Measurements from ENCODE around the gene MAGIX. TPM values are rescaled to one million over a fixed set of nuclear protein-coding genes. Genes with fewer than 3 reads are reported as not detected.

MAGIX gene
- total RNA-seq, 1 experiment from 2014 or later, result 7.6 TPM

DNA sequence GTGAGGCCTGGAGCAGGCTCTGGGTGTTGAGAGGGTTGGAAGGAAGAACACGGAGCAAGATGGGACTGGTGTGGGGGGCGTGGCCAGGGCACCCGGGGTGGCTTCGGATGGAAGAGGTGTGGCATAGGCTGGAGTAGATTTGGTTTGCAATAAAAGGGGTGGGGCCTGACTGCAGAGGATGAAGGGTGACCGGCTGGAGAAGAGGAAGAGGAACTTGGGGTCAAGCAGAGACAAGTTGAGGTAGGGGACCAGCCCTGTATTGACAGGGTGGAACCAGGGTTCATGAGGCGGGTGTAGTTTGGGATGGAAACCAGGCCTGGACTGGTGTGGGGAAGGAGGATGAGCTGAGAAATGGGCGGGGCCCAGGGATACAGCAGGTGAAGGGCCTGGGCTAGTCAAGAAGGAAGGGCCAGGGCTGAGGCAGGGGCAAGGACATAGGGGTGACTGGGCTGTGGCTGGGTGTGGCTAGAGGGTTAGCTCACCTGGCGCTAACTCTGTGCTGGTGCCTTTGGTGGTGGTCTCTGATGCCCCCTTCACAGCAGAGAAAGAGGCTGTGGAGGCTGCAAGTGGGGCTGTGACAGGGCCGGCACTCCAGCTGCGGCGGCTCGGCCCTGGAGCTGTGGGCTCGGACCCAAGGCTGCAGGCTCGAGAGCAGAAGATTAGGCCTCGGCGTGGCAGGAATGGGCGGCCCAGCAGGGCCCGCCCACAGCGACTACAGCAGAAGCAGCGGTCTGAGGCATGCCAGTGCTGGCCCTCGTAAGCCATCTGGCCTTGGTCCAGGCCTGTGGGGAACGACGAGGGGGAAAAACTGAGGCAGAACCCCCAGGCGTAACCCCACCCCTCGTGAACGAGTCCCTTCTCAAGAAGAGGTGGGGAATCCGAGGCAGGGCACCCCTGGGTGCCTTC, 14.1 kb downstream of the MAGIX start:
- in situ Hi-C loops (cut with HindIII; ENCODE audit: low pct_unique_long_range_greater_than_20kb, low sequenced_read_pairs), result no loop called here
- DNase-seq (ENCODE audit: low read depth), result no peak

DNA sequence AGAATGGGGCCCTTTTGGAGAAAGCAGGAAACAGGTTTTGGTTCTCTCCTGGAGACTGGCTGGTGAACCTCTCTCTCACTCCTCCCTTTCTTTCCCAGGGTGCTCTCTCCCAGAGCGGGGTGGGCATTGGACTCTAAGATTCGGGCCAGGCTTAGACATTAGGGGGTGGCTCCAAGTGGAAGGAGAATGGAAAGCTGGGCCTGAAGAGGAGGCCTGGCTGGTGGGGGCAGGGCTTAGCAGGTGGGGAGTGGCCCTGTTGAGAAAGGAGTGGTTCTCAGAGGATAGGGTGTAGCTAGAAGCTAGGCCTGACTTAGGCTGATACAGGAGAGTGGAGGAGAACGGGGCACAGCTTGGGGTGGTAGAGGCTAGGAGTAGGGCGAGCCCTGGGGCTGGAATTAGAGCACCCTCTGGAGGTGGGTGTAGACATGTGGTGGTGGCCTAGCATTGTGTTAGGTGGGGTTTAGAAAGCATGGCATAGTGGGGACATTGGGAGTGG, 14.8 kb downstream of the MAGIX start:
- no peak for DNase-seq (ENCODE audit: low read depth)
- in situ Hi-C loops (cut with HindIII; ENCODE audit: low pct_unique_long_range_greater_than_20kb, low sequenced_read_pairs), result no loop called here

DNA sequence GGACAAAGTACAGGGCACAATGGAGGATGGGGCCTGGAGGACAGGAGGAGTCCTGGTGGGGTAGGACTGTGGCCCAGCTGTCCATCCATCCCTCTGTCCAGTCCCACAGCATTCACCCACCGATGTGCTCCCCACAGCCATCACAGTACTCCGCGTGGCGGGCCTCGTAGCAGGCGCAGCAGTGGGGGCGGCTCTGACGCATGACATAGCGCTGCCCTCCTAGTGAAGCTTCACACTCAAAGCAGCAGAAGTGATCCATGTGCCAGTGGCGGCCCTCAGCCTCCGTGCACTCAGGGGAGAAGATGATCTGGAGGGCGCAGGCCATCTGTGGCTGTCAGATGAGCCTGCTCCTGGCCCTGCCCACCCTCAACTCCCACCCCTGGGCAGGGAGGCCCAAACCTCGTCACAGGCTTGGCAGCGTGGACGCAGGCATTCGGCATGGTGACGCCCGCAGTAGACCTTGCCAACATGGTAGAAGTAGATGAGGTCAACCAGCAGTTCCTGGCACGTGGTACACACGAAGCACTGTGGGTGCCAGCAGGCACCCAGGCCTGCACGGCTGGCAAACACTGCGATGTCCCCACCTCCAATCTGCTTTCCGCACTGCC, 15.4 kb downstream of the MAGIX start:
- in situ Hi-C loops (cut with HindIII; ENCODE audit: low pct_unique_long_range_greater_than_20kb, low sequenced_read_pairs), result no loop called here
- no peak for DNase-seq (ENCODE audit: low read depth)

DNA sequence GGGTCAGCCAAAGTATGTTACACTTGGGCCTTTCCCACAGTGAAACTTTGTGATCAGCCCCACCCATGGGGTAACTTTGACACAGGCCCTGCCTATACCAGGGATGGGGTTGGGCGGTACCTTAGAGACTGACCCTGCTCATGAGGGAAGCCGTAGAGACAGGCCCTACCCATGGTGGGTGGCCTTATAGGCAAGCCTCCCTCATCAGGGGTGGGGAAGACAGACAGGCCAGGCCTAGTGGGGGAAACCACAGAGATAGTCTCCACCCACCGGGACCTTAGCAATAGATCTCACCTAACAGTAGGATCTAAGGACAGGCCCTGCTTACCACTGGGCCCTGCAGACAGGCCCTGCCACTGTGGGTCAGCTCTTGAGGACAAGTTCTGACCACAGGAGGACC, 16.0 kb downstream of the MAGIX start:
- in situ Hi-C loops (cut with HindIII; ENCODE audit: low pct_unique_long_range_greater_than_20kb, low sequenced_read_pairs), result no loop called here
- no peak for DNase-seq (ENCODE audit: low read depth)

DNA sequence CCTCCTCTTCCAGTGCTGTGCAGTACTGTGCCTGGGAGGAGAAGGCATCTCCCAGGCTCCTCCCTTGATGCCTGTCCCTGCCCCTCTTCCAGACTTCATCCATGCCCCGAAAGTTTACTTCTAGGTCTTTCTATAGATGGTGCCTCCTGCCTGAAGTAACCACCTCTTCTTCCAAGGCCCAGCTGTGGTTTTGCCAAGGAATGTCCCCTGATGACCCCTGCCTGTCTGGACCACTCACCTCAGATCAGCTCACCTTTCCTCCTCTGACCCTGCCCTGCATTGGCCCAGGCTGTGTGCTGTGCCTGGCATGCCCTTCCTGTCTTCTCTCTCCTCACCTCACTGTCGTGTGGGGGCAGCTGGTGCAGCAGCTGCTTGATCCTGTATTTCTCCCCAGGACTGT, 16.8 kb downstream of the MAGIX start:
- in situ Hi-C loops (cut with HindIII; ENCODE audit: low pct_unique_long_range_greater_than_20kb, low sequenced_read_pairs), result no loop called here
- DNase-seq (ENCODE audit: low read depth), result no peak

DNA sequence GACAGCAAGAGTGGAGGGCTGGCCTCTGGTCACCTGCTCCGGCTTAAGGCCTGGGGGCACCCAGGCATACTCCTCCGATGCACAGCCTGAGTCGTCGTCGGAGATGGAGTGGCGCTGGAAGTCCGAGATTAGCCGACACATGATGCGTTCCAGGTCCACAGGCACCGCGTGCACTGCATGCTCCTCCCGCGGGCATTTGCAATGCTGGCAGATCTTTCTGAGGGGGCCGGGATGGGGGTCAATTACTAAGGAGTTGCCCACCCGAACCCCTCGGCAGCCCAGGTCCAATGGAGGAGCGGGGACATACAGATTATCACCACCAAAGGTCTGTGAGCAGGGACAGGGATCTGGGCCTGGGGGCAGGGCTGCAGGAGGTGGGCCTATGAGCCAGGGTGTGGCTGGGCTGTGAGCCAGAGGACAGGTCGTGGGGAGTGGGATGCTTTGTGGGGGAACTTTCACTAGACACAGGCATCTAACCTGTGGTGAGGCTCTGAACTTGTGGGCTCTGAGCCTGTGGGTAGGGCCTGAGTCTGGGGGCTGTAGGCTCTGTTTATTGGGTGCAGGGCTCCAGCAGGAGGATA, 21.2 kb downstream of the MAGIX start:
- no peak for DNase-seq (ENCODE audit: low read depth)
- in situ Hi-C loops (cut with HindIII; ENCODE audit: low pct_unique_long_range_greater_than_20kb, low sequenced_read_pairs), result no loop called here

DNA sequence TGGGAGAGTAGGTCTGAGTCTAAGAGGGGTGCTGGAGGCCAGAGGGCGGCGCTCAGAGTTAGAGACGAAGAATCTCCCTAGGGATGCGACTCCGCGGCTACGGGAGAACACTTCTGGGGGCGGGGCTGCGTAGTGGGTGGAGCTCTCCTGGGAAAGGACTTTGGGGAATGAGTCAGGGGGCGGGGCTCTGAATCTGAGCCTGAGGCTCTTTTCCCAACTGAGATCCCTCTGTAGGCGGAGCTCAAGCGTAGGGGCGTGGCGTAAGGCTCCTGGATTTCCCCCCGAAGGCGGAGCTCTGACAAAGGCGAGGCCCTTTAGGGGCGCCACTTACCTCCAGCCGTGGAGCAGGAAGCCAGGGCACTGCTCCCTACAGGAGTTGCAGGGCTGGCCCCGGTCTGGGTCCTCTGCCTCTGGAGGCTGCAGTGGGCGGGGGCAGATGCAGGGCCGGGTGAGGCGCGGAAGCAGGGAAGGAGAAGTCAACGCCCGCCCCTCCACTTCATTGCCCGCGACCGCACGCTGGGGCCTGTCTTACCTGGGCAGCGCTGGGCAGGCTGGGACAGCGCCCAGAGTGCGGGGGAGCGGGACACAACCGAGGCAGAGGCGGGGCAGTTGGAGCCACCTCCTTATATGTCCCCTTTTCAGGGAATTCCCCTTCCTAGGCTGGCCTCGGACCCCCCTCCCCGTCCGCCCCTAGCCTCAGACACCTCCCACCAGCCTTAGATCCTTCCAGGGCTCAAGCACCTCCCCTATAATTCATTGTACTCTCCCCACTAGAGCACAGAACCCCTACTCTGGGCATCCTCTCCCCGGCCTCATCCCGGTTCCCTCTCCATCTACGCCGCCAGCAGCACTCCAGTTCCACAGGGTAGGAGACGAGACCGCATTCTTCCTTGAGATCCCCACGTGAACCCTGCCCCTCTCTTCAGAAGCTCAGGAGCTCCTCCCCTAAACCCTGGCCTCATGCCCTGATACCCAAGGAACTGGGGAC, 22.0 kb downstream of the MAGIX start:
- peak; percentile 94 for DNase-seq (ENCODE audit: low read depth)
- in situ Hi-C loops (cut with HindIII; ENCODE audit: low pct_unique_long_range_greater_than_20kb, low sequenced_read_pairs), result no loop called here

DNA sequence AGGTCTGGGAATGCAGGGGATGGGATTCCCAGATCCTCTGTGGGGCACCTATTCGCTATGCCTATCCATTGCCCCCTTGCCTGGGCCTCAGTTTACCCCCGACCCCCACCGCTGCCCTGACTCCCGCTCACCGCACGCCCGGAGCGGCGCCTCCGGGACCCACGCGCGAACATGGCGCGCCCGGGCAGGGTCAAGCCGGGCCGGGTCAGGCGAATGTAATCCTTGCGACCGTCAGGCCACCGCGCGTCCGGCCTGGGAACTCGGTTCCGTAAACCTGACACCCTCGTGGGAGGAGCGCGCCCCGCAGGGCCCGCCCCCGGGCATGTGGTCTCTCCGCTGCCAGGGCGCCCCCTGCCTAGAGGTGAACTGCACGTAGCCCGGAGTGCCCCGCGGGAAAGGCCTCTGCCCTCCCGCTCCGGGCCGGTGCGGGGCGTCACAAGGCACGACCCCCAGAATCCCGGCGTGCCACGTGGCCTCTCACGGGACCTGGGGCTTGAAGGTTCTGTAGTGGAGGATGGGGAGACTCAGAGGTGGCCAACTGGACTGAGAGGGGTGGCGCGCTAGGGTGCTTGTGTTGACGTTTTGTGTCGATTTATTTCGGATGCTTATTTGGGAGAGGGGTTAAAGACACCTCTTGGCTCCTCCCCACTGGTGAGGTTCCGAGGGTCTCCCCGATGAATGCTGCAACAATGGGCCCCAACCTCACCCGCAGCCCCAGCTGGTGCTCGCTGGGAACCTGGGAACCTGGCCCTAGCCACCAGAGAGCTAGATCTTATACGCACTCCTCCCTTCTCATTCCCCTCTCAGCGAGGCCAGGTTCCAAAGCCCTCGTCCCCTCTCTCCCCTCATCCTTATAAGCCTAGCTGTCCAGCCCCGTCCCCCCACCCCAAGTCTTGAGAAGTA, 23.8 kb downstream of the MAGIX start, which contains the start of gene PRICKLE3:
Gene PRICKLE3 (minus strand): TSS at position 249 of the 903 bp plus-strand sequence. CDS start 76 bp downstream, at position 173.
- DNase-seq (ENCODE audit: low read depth), result peak; percentile 65
- in situ Hi-C loops (cut with HindIII; ENCODE audit: low pct_unique_long_range_greater_than_20kb, low sequenced_read_pairs), result no loop called here

DNA sequence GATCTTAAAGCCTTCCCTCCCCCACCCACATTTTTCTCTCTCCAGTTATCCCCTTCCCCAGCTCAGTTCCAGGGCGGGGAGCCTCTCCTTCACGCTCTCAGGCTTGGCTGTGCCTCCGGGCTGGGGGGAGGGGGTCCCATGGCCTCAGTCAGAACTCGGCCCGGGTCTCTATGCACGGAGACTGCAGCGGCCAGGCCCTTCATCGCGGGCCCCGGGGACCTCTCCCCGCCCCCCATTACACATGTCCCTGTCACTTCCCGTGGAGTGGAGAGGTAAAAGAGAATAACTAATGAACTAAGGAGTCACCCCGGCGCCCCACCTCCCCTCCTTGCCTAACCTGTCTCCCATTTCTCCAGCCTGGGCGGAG, 24.5 kb downstream of the MAGIX start:
- in situ Hi-C loops (cut with HindIII; ENCODE audit: low pct_unique_long_range_greater_than_20kb, low sequenced_read_pairs), result no loop called here
- DNase-seq (ENCODE audit: low read depth), result no peak

DNA sequence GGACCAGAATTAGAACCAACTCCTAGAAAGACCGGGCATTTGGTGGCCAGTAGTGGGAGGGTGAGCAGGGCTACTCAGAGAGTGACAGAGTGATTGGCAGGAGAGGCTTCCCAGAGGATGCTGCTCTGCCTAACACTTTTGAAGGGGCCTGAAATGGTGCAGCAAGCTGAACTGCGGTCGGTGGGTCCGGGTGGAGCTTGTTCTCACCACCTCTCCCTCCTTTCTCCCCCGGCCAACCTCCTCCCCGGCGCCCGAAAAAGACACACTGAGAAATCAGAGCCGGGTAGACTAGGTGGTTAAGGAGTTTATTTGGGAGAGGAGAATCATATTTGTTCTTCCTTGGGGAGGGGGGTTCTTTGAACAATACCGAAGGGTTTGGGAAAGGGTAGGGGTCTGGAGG, 25.0 kb downstream of the MAGIX start:
- in situ Hi-C loops (cut with HindIII; ENCODE audit: low pct_unique_long_range_greater_than_20kb, low sequenced_read_pairs), result no loop called here
- DNase-seq (ENCODE audit: low read depth), result no peak

DNA sequence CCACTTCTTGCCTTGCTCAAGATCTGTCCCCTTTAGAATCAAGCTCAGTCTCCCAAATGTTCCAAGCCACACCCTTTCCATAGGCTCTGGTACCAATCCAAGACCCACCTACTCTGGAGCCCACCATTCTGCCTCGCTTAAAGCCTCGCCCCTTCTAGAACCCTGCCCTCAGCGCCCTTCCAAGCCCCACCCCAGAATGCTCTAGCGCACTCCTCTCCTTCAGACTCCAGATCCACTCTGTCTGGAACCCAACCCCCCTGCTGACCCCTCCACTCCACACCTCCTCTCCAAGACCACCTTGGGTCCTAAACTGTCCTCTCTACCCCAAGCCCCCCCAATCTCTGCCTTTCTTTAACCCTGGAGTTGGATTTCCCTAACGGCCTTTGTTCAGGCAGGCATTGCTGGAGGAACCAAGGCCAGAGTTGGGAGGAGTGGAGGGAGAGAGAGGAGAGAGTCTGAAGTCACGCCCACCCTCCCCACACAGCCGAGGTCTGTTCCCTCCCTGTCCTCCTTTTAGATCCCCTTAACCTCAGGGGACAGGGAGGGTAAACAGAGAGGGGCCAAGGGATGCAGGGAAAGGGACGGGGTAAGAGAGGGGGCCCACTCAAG, 26.0 kb downstream of the MAGIX start:
- in situ Hi-C loops (cut with HindIII; ENCODE audit: low pct_unique_long_range_greater_than_20kb, low sequenced_read_pairs), result no loop called here

DNA sequence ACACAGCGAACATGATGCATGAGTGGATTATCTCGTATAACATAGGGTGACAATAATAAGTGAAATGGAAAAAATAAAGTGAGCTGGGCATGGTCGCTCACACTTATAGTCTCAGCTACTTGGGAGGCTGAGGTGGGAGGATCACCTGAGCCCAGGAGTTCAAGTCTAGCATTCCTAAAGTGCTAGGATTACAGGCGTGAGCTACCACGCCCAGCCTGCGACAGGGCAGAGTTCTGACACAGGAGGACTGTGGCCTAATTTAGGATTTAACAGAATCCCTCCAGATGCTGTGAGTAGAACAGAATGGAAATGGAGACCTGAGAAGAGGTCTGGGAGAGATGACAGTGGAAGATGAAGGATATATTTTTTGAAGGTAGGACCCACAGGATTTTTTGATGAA, 27.0 kb downstream of the MAGIX start:
- DNase-seq (ENCODE audit: low read depth), result no peak
- in situ Hi-C loops (cut with HindIII; ENCODE audit: low pct_unique_long_range_greater_than_20kb, low sequenced_read_pairs), result no loop called here

More for the DNA sequence above, 26.0 kb downstream of the MAGIX start:
- no peak for DNase-seq (ENCODE audit: low read depth)

DNA sequence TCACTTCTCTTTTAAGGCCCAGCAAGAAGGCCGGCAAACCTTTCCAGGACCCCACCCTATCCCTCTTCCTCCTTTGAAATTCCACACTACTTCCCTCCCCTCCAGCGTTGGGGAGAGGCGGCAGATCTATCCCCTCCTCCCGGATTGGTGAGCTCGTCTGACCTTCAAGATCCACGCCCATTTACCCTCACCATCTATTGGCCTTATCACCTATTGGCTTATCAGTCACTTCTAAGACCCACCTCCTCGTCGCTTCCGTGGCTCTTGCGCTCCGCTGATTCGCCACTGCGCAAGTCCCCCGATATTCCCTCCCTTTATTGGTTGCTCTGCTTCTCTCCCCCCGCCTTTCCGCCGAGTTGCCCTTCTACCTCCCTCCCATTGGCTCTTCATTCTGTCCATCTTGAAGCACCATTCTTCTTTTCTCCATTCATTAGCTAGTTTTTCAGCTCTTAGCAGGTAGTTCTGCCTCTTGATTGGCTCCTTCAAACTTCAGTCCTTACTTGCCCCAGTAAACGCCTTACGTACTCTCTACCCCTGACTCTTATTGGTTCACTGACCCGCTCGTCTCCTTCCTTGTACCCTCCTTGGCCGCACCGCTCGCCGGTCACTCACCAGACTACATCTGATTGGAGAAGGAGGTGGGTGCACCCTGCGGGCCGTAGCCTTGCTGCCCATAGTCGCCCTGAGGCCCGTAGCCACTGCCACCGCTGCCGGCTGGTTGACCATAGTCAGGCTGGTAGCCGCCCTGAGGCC, 28.4 kb downstream of the MAGIX start:
- peak; percentile 100 for DNase-seq (ENCODE audit: low read depth)
- in situ Hi-C loops (cut with HindIII; ENCODE audit: low pct_unique_long_range_greater_than_20kb, low sequenced_read_pairs), result no loop called here

DNA sequence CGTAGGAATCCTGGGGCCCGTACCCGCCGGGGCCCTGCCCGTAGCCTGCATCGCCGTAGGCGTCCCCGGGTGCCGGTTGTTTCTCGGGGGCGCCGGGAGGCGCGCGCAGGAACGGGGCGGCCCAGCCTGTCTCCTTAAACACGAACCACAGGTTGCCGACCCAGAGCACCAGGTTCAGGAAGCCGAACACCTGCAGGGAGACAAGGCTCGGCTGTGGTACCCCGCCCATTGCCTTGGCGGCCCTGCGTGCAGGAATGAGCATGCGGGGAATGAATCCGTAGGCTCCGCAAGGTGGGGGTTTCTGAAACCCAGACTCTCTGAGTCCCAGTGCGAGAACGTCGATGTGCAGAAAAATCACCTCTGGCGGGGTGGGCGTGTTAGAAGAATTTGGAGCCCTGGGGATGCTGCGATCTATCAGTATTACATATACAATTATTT, 29.0 kb downstream of the MAGIX start:
- DNase-seq (ENCODE audit: low read depth), result no peak
- in situ Hi-C loops (cut with HindIII; ENCODE audit: low pct_unique_long_range_greater_than_20kb, low sequenced_read_pairs), result no loop called here

DNA sequence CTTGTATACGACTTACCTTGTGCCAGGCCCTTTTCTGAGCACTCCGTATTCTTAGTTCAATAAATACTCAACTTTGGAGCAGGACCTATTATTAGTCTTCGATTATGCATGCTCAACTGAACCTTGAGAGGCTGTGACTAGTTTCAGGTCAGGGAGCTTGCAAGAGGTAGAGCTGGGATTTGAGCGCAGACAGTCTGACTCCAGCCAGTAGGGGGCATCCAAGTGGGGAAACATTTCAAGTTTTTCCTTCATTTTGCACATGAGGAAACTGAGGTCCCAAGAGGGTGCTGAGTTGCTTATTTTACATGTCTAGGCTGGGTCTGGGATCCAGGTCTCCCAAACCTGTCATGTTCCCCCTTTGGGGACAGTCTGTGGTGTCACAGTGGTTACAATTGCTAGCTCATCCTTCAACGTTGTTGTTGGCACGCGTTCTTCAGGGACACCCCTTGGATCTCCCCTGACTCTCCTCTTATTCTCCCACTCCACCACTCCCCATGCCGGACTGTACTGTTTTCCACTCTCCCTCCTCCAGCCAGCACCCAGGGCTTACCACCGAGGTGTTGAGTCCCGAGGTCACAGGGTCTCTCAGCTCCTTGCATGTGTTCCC, 30.3 kb downstream of the MAGIX start:
- DNase-seq (ENCODE audit: low read depth), result no peak
- in situ Hi-C loops (cut with HindIII; ENCODE audit: low pct_unique_long_range_greater_than_20kb, low sequenced_read_pairs), result no loop called here

DNA sequence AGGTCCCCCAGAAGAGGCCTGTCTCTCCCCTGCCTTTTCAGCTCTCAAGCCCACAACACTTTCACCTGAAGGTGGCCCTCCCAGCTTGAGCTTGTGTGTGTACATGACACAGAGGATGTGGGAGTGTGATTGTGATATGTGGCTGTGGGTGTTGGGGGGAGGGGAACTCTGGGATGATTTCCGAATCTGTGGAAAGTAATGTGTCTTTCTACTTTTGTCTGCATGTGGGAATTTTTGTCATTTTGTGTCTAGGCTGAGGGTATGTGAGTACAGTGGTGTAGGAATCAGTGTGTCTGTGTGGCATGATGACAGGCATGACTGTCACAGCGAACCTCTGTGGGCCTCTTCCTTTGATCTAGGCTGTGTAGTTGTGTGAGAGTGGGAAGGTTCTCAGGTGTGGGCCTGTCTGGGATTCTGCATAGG, 31.0 kb downstream of the MAGIX start:
- in situ Hi-C loops (cut with HindIII; ENCODE audit: low pct_unique_long_range_greater_than_20kb, low sequenced_read_pairs), result no loop called here
- no peak for DNase-seq (ENCODE audit: low read depth)

Data from Caki2 (cell line).